ENCODE data around the gene ARAP1.
A peak's percentile ranks its signal among the peaks of the same experiment; 100 is the strongest.

The ARAP1 gene

GRCh38 chr11:72705442-72706365, 46.5 kb downstream of the ARAP1 start:
- DNase-seq (ENCODE audit: low read depth), result no peak

- DNase-seq (ENCODE audit: low read depth), result no peak
Measured at GRCh38 chr11:72704783-72705265, 47.4 kb downstream of the ARAP1 start.

- no peak for DNase-seq (ENCODE audit: low read depth)
Measured at GRCh38 chr11:72704028-72704782, 48.0 kb downstream of the ARAP1 start.

- peak; percentile 82 for DNase-seq (ENCODE audit: low read depth)
Measured at GRCh38 chr11:72703267-72704008, 48.8 kb downstream of the ARAP1 start.

GRCh38 chr11:72702577-72703241, 49.5 kb downstream of the ARAP1 start:
- no peak for DNase-seq (ENCODE audit: low read depth)

- DNase-seq (ENCODE audit: low read depth), result no peak
Measured at GRCh38 chr11:72702096-72702495, 50.1 kb downstream of the ARAP1 start.

GRCh38 chr11:72701466-72701865, 50.7 kb downstream of the ARAP1 start:
- DNase-seq (ENCODE audit: low read depth), result no peak

- peak; percentile 74 for DNase-seq (ENCODE audit: low read depth)
Measured at GRCh38 chr11:72700146-72700545, 52.1 kb downstream of the ARAP1 start.

GRCh38 chr11:72697814-72698213, 54.4 kb downstream of the ARAP1 start:
- no peak for DNase-seq (ENCODE audit: low read depth)

GRCh38 chr11:72696866-72697700, 55.1 kb downstream of the ARAP1 start:
- no peak for DNase-seq (ENCODE audit: low read depth)

GRCh38 chr11:72695354-72695753, 56.9 kb downstream of the ARAP1 start:
- no peak for DNase-seq (ENCODE audit: low read depth)

GRCh38 chr11:72693271-72693968, 58.8 kb downstream of the ARAP1 start:
- DNase-seq (ENCODE audit: low read depth), result no peak

- no peak for DNase-seq (ENCODE audit: low read depth)
Measured at GRCh38 chr11:72692498-72693237, 59.5 kb downstream of the ARAP1 start.

GRCh38 chr11:72690166-72690565, 62.0 kb downstream of the ARAP1 start:
- DNase-seq (ENCODE audit: low read depth), result no peak

- DNase-seq (ENCODE audit: low read depth), result no peak
Measured at GRCh38 chr11:72688929-72689328, 63.3 kb downstream of the ARAP1 start.

- no peak for DNase-seq (ENCODE audit: low read depth)
Measured at GRCh38 chr11:72688486-72688885, 63.7 kb downstream of the ARAP1 start.

GRCh38 chr11:72687326-72687725, 64.9 kb downstream of the ARAP1 start:
- DNase-seq (ENCODE audit: low read depth), result no peak

- peak; percentile 37 for DNase-seq (ENCODE audit: low read depth)
Measured at GRCh38 chr11:72686639-72687220, 65.5 kb downstream of the ARAP1 start.

Measured in EH (cell line).